HEK293 (cell line): Measurements from ENCODE around the gene SSPN.

Experiments
- CTCF ChIA-PET: fragments of 350-600 bp; formaldehyde crosslinking; extraction: SDS; loops from one replicate; lab custom pipeline; 2021; ENCODE audit warnings: antibody characterized with exemption; lab: Yijun Ruan, JAX
- POLR2A ChIA-PET: fragments of 300-600 bp; formaldehyde crosslinking; extraction: SDS; loops from one replicate; lab custom pipeline; 2020; ENCODE audit warnings: antibody characterized with exemption, inconsistent platforms; lab: Yijun Ruan, JAX
- H3K27ac ChIP-seq: fragments of 200-500 bp; sonication (Bioruptor generic); 2 replicates; pipeline ENCODE4 v1.5.1; 2014; ENCODE audit warnings: low read depth, low read length, control low read depth, inconsistent platforms; ENCODE audit errors: extremely low read depth
- H3K36me3 ChIP-seq, 2 experiments: fragments of 200-500 bp in 1 of 2; sonication (Bioruptor generic) in 1 of 2; 1 replicate in 1 of 2; 2 replicates in 1 of 2; pipeline ENCODE4 v1.5.1; 2014 to 2017; ENCODE audit warnings: inconsistent platforms in 2 of 2, low read length in 2 of 2; ENCODE audit not compliant: control insufficient read depth in 2 of 2, insufficient read depth in 1 of 2
- H3K4me1 ChIP-seq: fragments of 200-500 bp; sonication (Bioruptor generic); 2 replicates; pipeline ENCODE4 v1.5.1; 2014; ENCODE audit warnings: mild to moderate bottlenecking, low read length, inconsistent platforms; ENCODE audit not compliant: control insufficient read depth, insufficient read depth
- H3K4me3 ChIP-seq: 2 replicates; pipeline ENCODE4 v1.5.1; 2011; ENCODE audit warnings: low read depth, mild to moderate bottlenecking, control low read depth, low read length, moderate library complexity
- H3K9me3 ChIP-seq: fragments of 200-500 bp; sonication (Bioruptor generic); 2 replicates; pipeline ENCODE4 v1.5.1; 2014; ENCODE audit warnings: low read depth, low read length, inconsistent platforms; ENCODE audit not compliant: control insufficient read depth, insufficient read depth
- HIC1 ChIP-seq: fragments of 450-650 bp; formaldehyde crosslinking; IDR thresholded peaks from 2 replicates; pipeline ENCODE4 v1.5.1; 2016; ENCODE audit warnings: missing biosample characterization, missing genetic modification characterization
- HOXA7 ChIP-seq: sonication (generic); formaldehyde crosslinking; IDR thresholded peaks from 2 replicates; pipeline ENCODE4 v1.8.1; 2022; ENCODE audit warnings: missing genetic modification reagents, borderline replicate concordance
- KLF8 ChIP-seq: fragments of 450-650 bp; formaldehyde crosslinking; IDR thresholded peaks from 2 replicates; pipeline ENCODE4 v1.5.1; 2016; ENCODE audit warnings: missing biosample characterization, missing genetic modification characterization
- MZF1 ChIP-seq: fragments of 450-650 bp; formaldehyde crosslinking; IDR thresholded peaks from 2 replicates; pipeline ENCODE4 v1.5.1; 2017; ENCODE audit warnings: missing biosample characterization, missing genetic modification characterization, borderline replicate concordance
- SALL2 ChIP-seq: fragments of 450-650 bp; formaldehyde crosslinking; IDR thresholded peaks from 2 replicates; pipeline ENCODE4 v1.5.0; 2017; ENCODE audit warnings: missing biosample characterization, mild to moderate bottlenecking, missing genetic modification characterization, borderline replicate concordance
- SCRT2 ChIP-seq: fragments of 450-650 bp; formaldehyde crosslinking; IDR thresholded peaks from 2 replicates; pipeline ENCODE4 v1.5.1; 2016; ENCODE audit warnings: missing biosample characterization, missing genetic modification characterization
- ZBTB1 ChIP-seq: fragments of 450-650 bp; formaldehyde crosslinking; IDR thresholded peaks from 2 replicates; pipeline ENCODE4 v1.5.1; 2016; ENCODE audit warnings: missing biosample characterization, missing genetic modification characterization
- ZBTB26 ChIP-seq: fragments of 450-650 bp; formaldehyde crosslinking; optimal IDR thresholded peaks from 2 replicates; pipeline ENCODE3; 2016; ENCODE audit warnings: missing biosample characterization, mild to moderate bottlenecking, missing genetic modification characterization
- ZBTB7A ChIP-seq: fragments of 450-650 bp; formaldehyde crosslinking; IDR thresholded peaks from 2 replicates; pipeline ENCODE4 v1.5.1; 2016; ENCODE audit warnings: low read depth, missing biosample characterization, missing genetic modification characterization
- ZNF16 ChIP-seq: fragments of 450-650 bp; formaldehyde crosslinking; IDR thresholded peaks from 2 replicates; pipeline ENCODE4 v1.5.1; 2016; ENCODE audit warnings: low read depth, missing biosample characterization, missing genetic modification characterization
- ZNF169 ChIP-seq: fragments of 450-650 bp; formaldehyde crosslinking; IDR thresholded peaks from 2 replicates; pipeline ENCODE4 v1.5.1; 2016; ENCODE audit warnings: missing biosample characterization, missing genetic modification characterization
- ZNF175 ChIP-seq: fragments of 450-650 bp; formaldehyde crosslinking; IDR thresholded peaks from 2 replicates; pipeline ENCODE4 v1.5.1; 2016; ENCODE audit warnings: missing biosample characterization, missing genetic modification characterization
- ZNF184 ChIP-seq: fragments of 450-650 bp; IDR thresholded peaks from 2 replicates; pipeline ENCODE4 v1.5.1; 2018; ENCODE audit warnings: missing biosample characterization, mild to moderate bottlenecking, missing genetic modification characterization
- ZNF223 ChIP-seq: fragments of 450-650 bp; formaldehyde crosslinking; IDR thresholded peaks from 2 replicates; pipeline ENCODE4 v1.5.1; 2016; ENCODE audit warnings: missing biosample characterization, missing genetic modification characterization
- ZNF266 ChIP-seq: fragments of 450-650 bp; formaldehyde crosslinking; IDR thresholded peaks from 2 replicates; pipeline ENCODE4 v1.5.1; 2016; ENCODE audit warnings: missing biosample characterization, missing genetic modification characterization, low read depth
- ZNF274 ChIP-seq, 2 experiments: fragments of 200-500 bp in 1 of 2; fragments of 450-650 bp in 1 of 2; sonication (Bioruptor generic) in 1 of 2; formaldehyde crosslinking in 1 of 2; IDR thresholded peaks; 2 replicates each; pipeline versions ENCODE4 v1.5.1 to v1.6.1; 2014 to 2016; ENCODE audit warnings: borderline replicate concordance in 1 of 2, inconsistent platforms in 1 of 2, low read length in 1 of 2, missing biosample characterization in 1 of 2, missing genetic modification characterization in 1 of 2
- ZNF394 ChIP-seq: fragments of 450-650 bp; formaldehyde crosslinking; IDR thresholded peaks from 2 replicates; pipeline ENCODE4 v1.5.1; 2016; ENCODE audit warnings: missing biosample characterization, missing genetic modification characterization, mild to moderate bottlenecking, moderate library complexity, borderline replicate concordance
- ZNF416 ChIP-seq: fragments of 450-650 bp; formaldehyde crosslinking; IDR thresholded peaks from 2 replicates; pipeline ENCODE4 v1.5.1; 2016; ENCODE audit warnings: missing biosample characterization, missing genetic modification characterization
- ZNF449 ChIP-seq: fragments of 450-650 bp; formaldehyde crosslinking; IDR thresholded peaks from 2 replicates; pipeline ENCODE4 v1.5.1; 2017; ENCODE audit warnings: missing biosample characterization, mild to moderate bottlenecking, missing genetic modification characterization, moderate library complexity
- ZNF600 ChIP-seq: fragments of 450-650 bp; formaldehyde crosslinking; IDR thresholded peaks from 2 replicates; pipeline ENCODE4 v1.5.1; 2016; ENCODE audit warnings: missing biosample characterization, missing genetic modification characterization
- ZNF664 ChIP-seq: fragments of 450-650 bp; formaldehyde crosslinking; IDR thresholded peaks from 2 replicates; pipeline ENCODE4 v1.5.1; 2016; ENCODE audit warnings: missing biosample characterization, missing genetic modification characterization
- ZNF707 ChIP-seq: fragments of 450-650 bp; formaldehyde crosslinking; IDR thresholded peaks from 2 replicates; pipeline ENCODE4 v1.5.1; 2016; ENCODE audit warnings: missing biosample characterization, missing genetic modification characterization
- ZSCAN23 ChIP-seq: fragments of 450-650 bp; formaldehyde crosslinking; IDR thresholded peaks from 2 replicates; pipeline ENCODE4 v1.5.1; 2016; ENCODE audit warnings: missing biosample characterization, missing genetic modification characterization
- TF ChIP-seq, protein P1 (sequence below): fragments of 450-650 bp; formaldehyde crosslinking; IDR thresholded peaks from 2 replicates; pipeline ENCODE4 v1.5.1; 2017; ENCODE audit warnings: missing biosample characterization, missing genetic modification characterization
- TF ChIP-seq, protein P2 (sequence below): fragments of 450-650 bp; formaldehyde crosslinking; IDR thresholded peaks from 2 replicates; pipeline ENCODE4 v1.5.0; 2017; ENCODE audit warnings: missing biosample characterization, missing genetic modification characterization, borderline replicate concordance

The SSPN gene

DNA sequence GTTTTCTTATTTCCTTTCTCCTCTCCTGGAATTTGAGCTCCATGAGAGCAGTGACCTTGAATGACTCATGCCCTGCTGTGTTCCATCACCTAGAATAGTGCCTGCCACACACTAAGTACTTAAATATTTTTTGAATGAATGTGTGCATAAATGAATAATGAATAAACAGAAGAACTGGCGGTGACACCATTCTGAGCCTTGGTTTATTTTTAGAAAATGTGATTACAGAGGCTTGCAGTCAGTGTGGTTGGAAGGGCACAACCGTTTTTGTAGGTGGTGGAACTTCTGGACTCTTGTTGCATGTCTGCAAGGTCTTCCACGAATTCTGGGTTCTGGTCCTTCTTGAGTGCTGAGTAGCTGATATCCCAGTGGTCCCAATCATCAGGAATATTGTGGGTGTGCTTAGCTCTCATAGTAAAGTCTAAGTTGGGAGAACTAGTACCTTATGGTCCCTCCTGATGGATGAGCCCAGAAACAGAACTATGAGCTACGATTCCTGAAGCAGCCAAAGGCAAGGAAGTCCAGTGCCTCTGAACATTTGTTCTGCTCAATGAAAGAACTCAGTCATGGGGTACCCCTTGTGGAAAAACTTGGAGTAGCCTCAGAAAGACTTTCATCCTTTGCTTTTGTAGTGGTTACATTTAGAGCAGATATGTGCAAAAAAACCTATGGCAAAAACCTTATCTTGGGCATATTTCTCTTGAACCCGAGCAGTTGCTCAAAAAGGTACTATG is 41.8 kb upstream of the SSPN start (continued):
- no peak for TF ChIP-seq HIC1 (tag by site-specific recombination)
- TF ChIP-seq KLF8 (tag by site-specific recombination): 0 out of 2 replicates have a peak, but pooled peaks have one; percentile 40
- no peak for TF ChIP-seq MZF1
- TF ChIP-seq ZBTB26 (tag by site-specific recombination): no peak
- TF ChIP-seq, protein P1, sequence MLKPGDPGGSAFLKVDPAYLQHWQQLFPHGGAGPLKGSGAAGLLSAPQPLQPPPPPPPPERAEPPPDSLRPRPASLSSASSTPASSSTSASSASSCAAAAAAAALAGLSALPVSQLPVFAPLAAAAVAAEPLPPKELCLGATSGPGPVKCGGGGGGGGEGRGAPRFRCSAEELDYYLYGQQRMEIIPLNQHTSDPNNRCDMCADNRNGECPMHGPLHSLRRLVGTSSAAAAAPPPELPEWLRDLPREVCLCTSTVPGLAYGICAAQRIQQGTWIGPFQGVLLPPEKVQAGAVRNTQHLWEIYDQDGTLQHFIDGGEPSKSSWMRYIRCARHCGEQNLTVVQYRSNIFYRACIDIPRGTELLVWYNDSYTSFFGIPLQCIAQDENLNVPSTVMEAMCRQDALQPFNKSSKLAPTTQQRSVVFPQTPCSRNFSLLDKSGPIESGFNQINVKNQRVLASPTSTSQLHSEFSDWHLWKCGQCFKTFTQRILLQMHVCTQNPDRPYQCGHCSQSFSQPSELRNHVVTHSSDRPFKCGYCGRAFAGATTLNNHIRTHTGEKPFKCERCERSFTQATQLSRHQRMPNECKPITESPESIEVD (tag by site-specific recombination): peak; percentile 17; the same call in 1 of the 2 replicates
- TF ChIP-seq SALL2: no peak
- 0 out of 2 replicates have a peak, but pooled peaks have one; percentile 65 for TF ChIP-seq ZNF184 (tag by site-specific recombination)
- TF ChIP-seq ZNF223 (tag by site-specific recombination): no peak
- no peak for TF ChIP-seq ZSCAN23

DNA sequence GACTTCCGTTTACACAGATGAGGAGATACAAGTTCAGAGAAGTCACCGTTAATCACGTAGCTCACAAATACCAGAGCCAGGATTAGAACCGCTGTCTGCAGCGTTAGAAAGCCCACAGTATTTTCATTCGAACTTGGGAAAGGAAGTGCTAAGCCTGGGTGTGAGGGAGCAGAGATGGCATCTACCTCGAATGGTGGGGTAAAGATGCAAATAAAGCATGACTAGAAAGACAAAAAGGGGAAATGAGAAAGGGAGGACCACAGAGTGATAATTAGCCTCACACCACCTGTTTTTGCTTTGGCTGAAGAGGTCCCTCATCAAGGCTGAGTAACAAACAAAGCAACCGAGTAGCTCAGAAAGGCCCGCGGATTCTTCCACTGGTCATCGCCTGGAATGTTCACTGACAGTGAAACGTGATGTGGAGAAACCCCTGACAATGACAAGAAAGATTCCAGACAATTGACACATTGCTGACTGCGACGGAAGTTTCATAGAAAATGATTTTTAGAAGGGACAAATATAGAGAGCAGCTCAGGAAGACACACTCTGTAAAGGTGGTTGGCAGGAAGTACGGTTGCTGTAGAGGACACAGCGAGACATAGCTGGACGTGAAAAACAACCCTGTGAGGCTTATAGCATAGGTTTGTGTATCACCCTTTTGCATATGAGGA is 39.0 kb upstream of the SSPN start:
- Histone ChIP-seq H3K27ac (no peak overlapping the region), H3K9me3 (no peaks in the 10 kb centered on the region), H3K4me1 (peaks cover 6% of the 10 kb centered on the region; the same call in 1 of the 2 replicates), H3K36me3 (no peaks in the 10 kb centered on the region), H3K4me3 (no peak overlapping the region)
- ChIA-PET POLR2A (no interaction called here), CTCF (interaction anchor here (0.5 to 1.1 kb wide), 4 partner anchors 10 to 312 kb away, joined by 3 to 6 read pairs (median 4); no protein-coding TSS in a partner anchor)
- no peak for TF ChIP-seq ZNF175
- no peak for TF ChIP-seq ZNF600
- no peak for TF ChIP-seq ZNF266
- TF ChIP-seq HOXA7 (CRISPR knock-in tag): no peak
- TF ChIP-seq ZBTB1 (tag by site-specific recombination): no peak
- no peak for TF ChIP-seq ZNF16
- no peak for TF ChIP-seq ZNF416 (tag by site-specific recombination)
- no peak for TF ChIP-seq ZNF664 (tag by site-specific recombination)
- TF ChIP-seq ZNF169: no peak
- TF ChIP-seq, protein P2, sequence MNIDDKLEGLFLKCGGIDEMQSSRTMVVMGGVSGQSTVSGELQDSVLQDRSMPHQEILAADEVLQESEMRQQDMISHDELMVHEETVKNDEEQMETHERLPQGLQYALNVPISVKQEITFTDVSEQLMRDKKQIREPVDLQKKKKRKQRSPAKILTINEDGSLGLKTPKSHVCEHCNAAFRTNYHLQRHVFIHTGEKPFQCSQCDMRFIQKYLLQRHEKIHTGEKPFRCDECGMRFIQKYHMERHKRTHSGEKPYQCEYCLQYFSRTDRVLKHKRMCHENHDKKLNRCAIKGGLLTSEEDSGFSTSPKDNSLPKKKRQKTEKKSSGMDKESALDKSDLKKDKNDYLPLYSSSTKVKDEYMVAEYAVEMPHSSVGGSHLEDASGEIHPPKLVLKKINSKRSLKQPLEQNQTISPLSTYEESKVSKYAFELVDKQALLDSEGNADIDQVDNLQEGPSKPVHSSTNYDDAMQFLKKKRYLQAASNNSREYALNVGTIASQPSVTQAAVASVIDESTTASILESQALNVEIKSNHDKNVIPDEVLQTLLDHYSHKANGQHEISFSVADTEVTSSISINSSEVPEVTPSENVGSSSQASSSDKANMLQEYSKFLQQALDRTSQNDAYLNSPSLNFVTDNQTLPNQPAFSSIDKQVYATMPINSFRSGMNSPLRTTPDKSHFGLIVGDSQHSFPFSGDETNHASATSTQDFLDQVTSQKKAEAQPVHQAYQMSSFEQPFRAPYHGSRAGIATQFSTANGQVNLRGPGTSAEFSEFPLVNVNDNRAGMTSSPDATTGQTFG: no peak
- no peak for TF ChIP-seq ZBTB7A (tag by site-specific recombination)
- no peak for TF ChIP-seq ZNF707
- TF ChIP-seq ZNF449 (tag by site-specific recombination): no peak
- TF ChIP-seq KLF8 (tag by site-specific recombination): no peak
- no peak for TF ChIP-seq ZNF394
- no peak for TF ChIP-seq SCRT2
- no peak for TF ChIP-seq ZNF274 (IDR thresholded peaks at IDR 0.05; ENCODE audit: low read length)
- TF ChIP-seq ZNF274 (tag by site-specific recombination; IDR thresholded peaks at IDR 0.05; ENCODE audit: borderline replicate concordance): no peak
